Measurements from ENCODE around the gene TMEM247.
A peak's percentile ranks its signal among the peaks of the same experiment; 100 is the strongest.

The TMEM247 gene

GRCh38 chr2:46479265-46479664 is at the start of gene TMEM247:
TMEM247 (plus strand) TSS chr2:46479565.
- DNase-seq: no peak

- no peak for DNase-seq
Observed at GRCh38 chr2:46430413-46430812, 49.0 kb upstream of the TMEM247 start.

GRCh38 chr2:46430992-46431391 is 48.4 kb upstream of the TMEM247 start:
- no peak for DNase-seq

GRCh38 chr2:46431481-46432235 is 47.7 kb upstream of the TMEM247 start:
- DNase-seq: no peak

GRCh38 chr2:46434851-46435273 is 44.5 kb upstream of the TMEM247 start:
- DNase-seq: no peak

- no peak for DNase-seq
Observed at GRCh38 chr2:46435353-46435752, 44.0 kb upstream of the TMEM247 start.

- DNase-seq: no peak
Observed at GRCh38 chr2:46435796-46436360, 43.5 kb upstream of the TMEM247 start.

- no peak for DNase-seq
Observed at GRCh38 chr2:46436800-46437199, 42.6 kb upstream of the TMEM247 start.

- DNase-seq: no peak
Observed at GRCh38 chr2:46438102-46438501, 41.3 kb upstream of the TMEM247 start.

GRCh38 chr2:46438794-46439193 is 40.6 kb upstream of the TMEM247 start:
- no peak for DNase-seq

- no peak for DNase-seq
Observed at GRCh38 chr2:46439582-46439981, 39.8 kb upstream of the TMEM247 start.

GRCh38 chr2:46441838-46442712 is 37.3 kb upstream of the TMEM247 start:
- DNase-seq: no peak

GRCh38 chr2:46444732-46445131 is 34.6 kb upstream of the TMEM247 start:
- DNase-seq: no peak

- no peak for DNase-seq
Observed at GRCh38 chr2:46445556-46445955, 33.8 kb upstream of the TMEM247 start.

GRCh38 chr2:46446871-46447568 is 32.3 kb upstream of the TMEM247 start:
- DNase-seq: no peak

GRCh38 chr2:46447649-46448048 is 31.7 kb upstream of the TMEM247 start:
- no peak for DNase-seq

- no peak for DNase-seq
Observed at GRCh38 chr2:46448111-46448510, 31.3 kb upstream of the TMEM247 start.

- no peak for DNase-seq
Observed at GRCh38 chr2:46448641-46449040, 30.7 kb upstream of the TMEM247 start.

- no peak for DNase-seq
Observed at GRCh38 chr2:46449700-46450099, 29.7 kb upstream of the TMEM247 start.

GRCh38 chr2:46451131-46451711 is 28.1 kb upstream of the TMEM247 start:
- DNase-seq: no peak

- no peak for DNase-seq
Observed at GRCh38 chr2:46456789-46457188, 22.6 kb upstream of the TMEM247 start.

GRCh38 chr2:46458763-46459500 is 20.4 kb upstream of the TMEM247 start:
- DNase-seq: peak; percentile 4
